HL-60 (cell line): ENCODE data around the gene WFDC2.

Source experiments
- DNase-seq, 2 experiments: peaks; one replicate each; pipeline ENCODE4 v3.0.0-alpha.2; 2010 to 2020; ENCODE audit warnings: low read depth in 1 of 2, low spot score in 1 of 2
- H3K27ac ChIP-seq: fragments of 250-450 bp; sonication (Bioruptor Pico); replicated peaks from 2 replicates; pipeline ENCODE4 v1.5.1; 2020; ENCODE audit warnings: mild to moderate bottlenecking, moderate library complexity
- H3K27me3 ChIP-seq: fragments of 250-450 bp; sonication (Bioruptor Pico); 2 replicates; pipeline ENCODE4 v1.5.1; 2021; ENCODE audit warnings: mild to moderate bottlenecking, moderate library complexity; ENCODE audit not compliant: insufficient read depth, poor library complexity, severe bottlenecking
- H3K4me3 ChIP-seq: replicated peaks from 2 replicates; pipeline ENCODE4 v1.5.1; 2011; ENCODE audit warnings: mild to moderate bottlenecking, control low read depth, low read length; ENCODE audit not compliant: insufficient read depth
- CTCF ChIP-seq: IDR thresholded peaks from one replicate; pipeline ENCODE4 v1.5.1; 2011; ENCODE audit warnings: low read length, control low read depth, inconsistent platforms; ENCODE audit not compliant: insufficient read depth
- GABPA ChIP-seq: IDR thresholded peaks from 2 replicates; pipeline ENCODE4 v1.6.1; 2012; ENCODE audit warnings: low read depth
- POLR2AphosphoS5 ChIP-seq: IDR thresholded peaks from 2 replicates; pipeline ENCODE4 v1.6.1; 2012; ENCODE audit warnings: low read depth
- REST ChIP-seq: IDR thresholded peaks from 2 replicates; pipeline ENCODE4 v1.6.1; 2012; ENCODE audit warnings: low read depth; ENCODE audit not compliant: insufficient replicate concordance
- SPI1 ChIP-seq: IDR thresholded peaks from 2 replicates; pipeline ENCODE4 v1.6.1; 2012; ENCODE audit warnings: low read depth, mild to moderate bottlenecking, borderline replicate concordance

Gene WFDC2

GRCh38 chr20:45425561-45425960 lies 44.0 kb upstream of the WFDC2 start:
- no peak for TF ChIP-seq POLR2AphosphoS5
- TF ChIP-seq REST, result no peak
- TF ChIP-seq CTCF, result no peak
- no peak for TF ChIP-seq SPI1
- no peak for TF ChIP-seq GABPA
- DNase-seq, result no peak
- no peaks in the 10 kb centered on the region for H3K27me3 ChIP-seq

GRCh38 chr20:45426320-45427016 lies 43.1 kb upstream of the WFDC2 start:
- no peak for DNase-seq
- TF ChIP-seq GABPA (no peak), SPI1 (no peak), CTCF (no peak), REST (no peak), POLR2AphosphoS5 (no peak)
- H3K27me3 ChIP-seq, result no peaks in the 10 kb centered on the region
- no peak overlapping the region for H3K4me3 ChIP-seq
- no peak overlapping the region for H3K27ac ChIP-seq

More at GRCh38 chr20:45425561-45425960, 44.0 kb upstream of the WFDC2 start:
- H3K27ac ChIP-seq, result no peak overlapping the region
- no peak overlapping the region for H3K4me3 ChIP-seq

DNA sequence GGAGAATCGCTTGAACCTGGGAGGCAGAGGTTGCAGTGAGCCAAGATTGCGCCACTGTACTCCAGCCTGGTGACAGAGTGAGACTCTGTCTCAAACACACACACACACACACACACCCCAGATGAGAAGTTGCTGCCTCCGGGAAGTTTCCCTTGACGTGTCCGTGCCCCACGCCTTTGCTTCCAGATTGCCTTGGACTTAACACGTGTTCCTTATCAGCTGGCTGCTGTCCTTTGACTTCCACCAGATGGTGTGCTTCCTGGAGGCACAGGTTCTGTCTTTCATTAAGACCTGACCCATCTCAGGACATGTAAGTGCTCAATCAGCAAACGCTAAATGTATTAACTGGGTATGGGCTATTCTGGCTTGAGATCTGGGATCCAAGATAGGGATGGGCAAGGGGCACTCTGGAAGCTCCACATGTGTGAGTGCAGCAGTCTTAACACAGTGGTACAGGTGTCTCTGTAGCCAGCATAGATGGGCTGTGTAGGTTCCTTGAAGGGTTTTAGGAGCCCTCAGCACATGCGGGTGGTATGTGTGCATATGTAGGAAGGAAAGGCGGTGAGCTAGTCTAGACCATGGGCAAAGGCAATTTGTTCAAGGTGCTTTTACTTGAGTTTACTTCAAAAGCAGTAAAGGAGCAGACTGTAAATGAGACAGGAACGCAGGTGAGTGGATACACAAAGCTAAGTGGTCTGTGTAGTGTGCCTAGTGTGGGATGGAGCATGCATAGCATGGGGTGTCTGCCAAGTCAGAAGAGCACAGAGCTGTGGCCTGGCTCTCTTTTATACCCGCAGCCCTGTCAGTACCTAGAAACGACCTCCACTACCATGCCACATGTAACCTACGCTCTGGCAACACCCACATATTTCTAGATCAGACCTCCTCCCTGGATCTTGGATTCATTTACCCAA lies 42.1 kb upstream of the WFDC2 start:
- Histone ChIP-seq H3K27ac (no peak overlapping the region), H3K27me3 (no peaks in the 10 kb centered on the region), H3K4me3 (no peak overlapping the region)
- TF ChIP-seq GABPA (no peak), POLR2AphosphoS5 (0 out of 2 replicates have a peak, but pooled peaks have one; percentile 20)
- no peak for DNase-seq

- Histone ChIP-seq H3K4me3 (no peak overlapping the region), H3K27ac (no peak overlapping the region), H3K27me3 (no peaks in the 10 kb centered on the region)
- TF ChIP-seq CTCF, result no peak
- no peak for TF ChIP-seq GABPA
- no peak for TF ChIP-seq SPI1
- TF ChIP-seq POLR2AphosphoS5, result no peak
- TF ChIP-seq REST, result no peak
- DNase-seq, result no peak
These were observed 39.9 kb upstream of the WFDC2 start for GRCh38 chr20:45429618-45430017.
